ENCODE data around the gene B4GALT6. TPM values are rescaled to one million over a fixed set of nuclear protein-coding genes. Genes with fewer than 3 reads are reported as not detected.
A peak's percentile ranks its signal among the peaks of the same experiment; 100 is the strongest.

Gene B4GALT6
- total and polyA plus RNA-seq, 9 of the 15 experiments (the other 6 are each of a cell fraction or from before 2014, with no cell fraction given) = 0.03 to 0.27 (median 0.08) TPM

- peak; percentile 70; the same call in 1 of the 2 replicates for TF ChIP-seq REST (IDR thresholded peaks at IDR 0.05; ENCODE audit: borderline replicate concordance)
- TF ChIP-seq REST (CRISPR knock-in tag; IDR thresholded peaks at IDR 0.05; ENCODE audit: low read depth) = no peak
- no peak for TF ChIP-seq FIP1L1 (IDR thresholded peaks at IDR 0.05; ENCODE audit: low read depth, low read length, poor library complexity, severe bottlenecking)
- no peak for TF ChIP-seq RCOR1 (IDR thresholded peaks at IDR 0.05; ENCODE audit: borderline replicate concordance in 1 of 2, low read depth in 2 of 2, low read length in 2 of 2)
- TF ChIP-seq DMBX1 (CRISPR knock-in tag; IDR thresholded peaks at IDR 0.05; ENCODE audit: borderline replicate concordance) = no peak
- TF ChIP-seq IRF1 (CRISPR knock-in tag; IDR thresholded peaks at IDR 0.05; ENCODE audit: borderline replicate concordance) = no peak
- no peak for TF ChIP-seq PTRF (tag; IDR thresholded peaks at IDR 0.05)
- TF ChIP-seq RUNX1 (IDR thresholded peaks at IDR 0.05; ENCODE audit: low read depth) = no peak
- no peak for TF ChIP-seq LCOR (CRISPR knock-in tag; IDR thresholded peaks at IDR 0.05)
- TF ChIP-seq PRPF4 (IDR thresholded peaks at IDR 0.05; ENCODE audit: insufficient read depth, low read depth, low read length, poor library complexity, severe bottlenecking) = no peak
- TF ChIP-seq POLR2AphosphoS5 (IDR thresholded peaks at IDR 0.05; ENCODE audit: control insufficient read depth, insufficient read depth, low read depth, low read length) = no peak
- TF ChIP-seq CTCF (IDR thresholded peaks at IDR 0.05 in 2 of 3, conservative IDR thresholded peaks at IDR 0.05 in 1 of 3; ENCODE audit: insufficient read depth in 2 of 3, low read depth in 1 of 3, low read length in 3 of 3) = peak; percentile 79 to 91 (median 84)
- TF ChIP-seq RFX5 (IDR thresholded peaks at IDR 0.05; ENCODE audit: low read depth, low read length) = no peak
- TF ChIP-seq MEF2A (IDR thresholded peaks at IDR 0.05; ENCODE audit: control insufficient read depth, low read depth, low read length) = no peak
- TF ChIP-seq ZNF778 (CRISPR knock-in tag; IDR thresholded peaks at IDR 0.05) = no peak
- no peak for TF ChIP-seq CBX3 (IDR thresholded peaks at IDR 0.05; ENCODE audit: borderline replicate concordance in 1 of 2, low read length in 2 of 2)
- no peak for TF ChIP-seq GTF2E2 (tag; IDR thresholded peaks at IDR 0.05)
Observed at GRCh38 chr18:31722369-31722957, 38.1 kb upstream of the B4GALT6 start (continued).
